Neuronal stem cell (in vitro differentiated cells): ENCODE measurements around the gene EPAS1.

Experiments
- DNase-seq: peaks from one replicate; pipeline ENCODE4 v3.0.0-alpha.2; 2013; ENCODE audit warnings: low spot score
- H2AFZ ChIP-seq: one replicate; pipeline ENCODE4 v1.6.1; 2013; ENCODE audit warnings: mild to moderate bottlenecking, low read length, inconsistent platforms
- H2AK5ac ChIP-seq: 2 replicates; pipeline ENCODE4 v1.6.1; 2013; ENCODE audit warnings: low read depth, mild to moderate bottlenecking, inconsistent platforms, low read length, moderate library complexity, mixed read lengths
- H2BK120ac ChIP-seq: 2 replicates; pipeline ENCODE4 v1.6.1; 2013; ENCODE audit warnings: low read depth, mild to moderate bottlenecking, inconsistent platforms, low read length, moderate library complexity, mixed read lengths
- H2BK12ac ChIP-seq: one replicate; pipeline ENCODE4 v1.6.1; 2013; ENCODE audit warnings: low read length, inconsistent platforms
- H2BK15ac ChIP-seq: 2 replicates; pipeline ENCODE4 v1.6.1; 2013; ENCODE audit warnings: mild to moderate bottlenecking, low read length, inconsistent platforms, mixed read lengths
- H2BK5ac ChIP-seq: one replicate; pipeline ENCODE4 v1.6.1; 2013; ENCODE audit warnings: inconsistent platforms, mild to moderate bottlenecking, low read length, moderate library complexity
- H3K14ac ChIP-seq: one replicate; pipeline ENCODE4 v1.6.1; 2013; ENCODE audit warnings: low read length, inconsistent platforms
- H3K18ac ChIP-seq: 2 replicates; pipeline ENCODE4 v1.6.1; 2013; ENCODE audit warnings: low read length, inconsistent platforms
- H3K23ac ChIP-seq: 2 replicates; pipeline ENCODE4 v1.6.1; 2013; ENCODE audit warnings: low read depth, mild to moderate bottlenecking, mixed read lengths, low read length, inconsistent platforms; ENCODE audit not compliant: poor library complexity
- H3K27ac ChIP-seq: replicated peaks from 3 replicates; pipeline ENCODE4 v1.5.1; 2013; ENCODE audit warnings: low read length, inconsistent platforms
- H3K27me3 ChIP-seq, 3 experiments: 2 replicates each; pipeline ENCODE4 v1.6.1; 2013; ENCODE audit warnings: low read length in 3 of 3, mild to moderate bottlenecking in 2 of 3, inconsistent platforms in 1 of 3, low read depth in 1 of 3, mixed read lengths in 1 of 3, moderate library complexity in 1 of 3; ENCODE audit not compliant: control insufficient read depth in 3 of 3, insufficient read depth in 3 of 3
- H3K36me3 ChIP-seq, 2 donors: replicated peaks in 1 of 2; 2 replicates each; pipeline ENCODE4 v1.6.1; 2013; ENCODE audit warnings: low read length in 2 of 2; ENCODE audit not compliant: control insufficient read depth in 2 of 2, insufficient read depth in 2 of 2
- H3K4ac ChIP-seq: 2 replicates; pipeline ENCODE4 v1.6.1; 2013; ENCODE audit warnings: inconsistent platforms, mild to moderate bottlenecking, low read length, moderate library complexity
- H3K4me1 ChIP-seq, 2 donors: 1 replicate in 1 of 2; 2 replicates in 1 of 2; pipeline ENCODE4 v1.6.1; 2013; ENCODE audit warnings: low read length in 2 of 2, low read depth in 1 of 2; ENCODE audit not compliant: control insufficient read depth in 2 of 2, insufficient read depth in 1 of 2
- H3K4me2 ChIP-seq: one replicate; pipeline ENCODE4 v1.6.1; 2013; ENCODE audit warnings: mild to moderate bottlenecking, low read length, inconsistent platforms; ENCODE audit not compliant: insufficient read depth, poor library complexity, severe bottlenecking
- H3K4me3 ChIP-seq, 2 donors: 2 replicates each; pipeline ENCODE4 v1.5.1; 2013; ENCODE audit warnings: low read length in 2 of 2, mild to moderate bottlenecking in 2 of 2, inconsistent platforms in 1 of 2, moderate library complexity in 1 of 2
- H3K79me1 ChIP-seq: one replicate; pipeline ENCODE4 v1.6.1; 2013; ENCODE audit warnings: low read depth, mild to moderate bottlenecking, inconsistent platforms, low read length, moderate library complexity
- H3K9ac ChIP-seq: one replicate; pipeline ENCODE4 v1.6.1; 2013; ENCODE audit warnings: mild to moderate bottlenecking, low read depth, low read length, inconsistent platforms; ENCODE audit not compliant: poor library complexity
- H3K9me3 ChIP-seq, 2 donors: replicated peaks in 1 of 2; 2 replicates each; pipeline versions ENCODE3 to v1.6.1; 2013; ENCODE audit warnings: low read length in 2 of 2, mild to moderate bottlenecking in 2 of 2, inconsistent platforms in 1 of 2, low read depth in 1 of 2, mixed read lengths in 1 of 2, moderate library complexity in 1 of 2; ENCODE audit not compliant: control insufficient read depth in 2 of 2, insufficient read depth in 1 of 2
- H4K8ac ChIP-seq: one replicate; pipeline ENCODE4 v1.6.1; 2013; ENCODE audit warnings: low read depth, mild to moderate bottlenecking, inconsistent platforms, low read length, moderate library complexity
- H4K91ac ChIP-seq: one replicate; pipeline ENCODE4 v1.6.1; 2013; ENCODE audit warnings: low read length, low read depth, mild to moderate bottlenecking, inconsistent platforms; ENCODE audit not compliant: poor library complexity
- WGBS, 2 donors: extraction: QIAGEN DNeasy Blood & Tissue Kit; methylation state at CpG; one replicate each; pipeline ENCODE4 v1.1.7; 2013; ENCODE audit warnings: missing lambda C conversion rate in 2 of 2, mixed read lengths in 1 of 2; ENCODE audit not compliant: insufficient read length in 2 of 2, insufficient replicate concordance in 1 of 2; ENCODE audit errors: extremely low coverage in 2 of 2; 5-methylcytosine and 5-hydroxymethylcytosine counted together

Gene EPAS1

GRCh38 chr2:46328829-46329228 lies 31.6 kb downstream of the EPAS1 start:
- Histone ChIP-seq H2BK120ac (no peak overlapping the region), H3K27ac (no peak overlapping the region), H3K36me3 (no peaks in the 10 kb centered on the region), H3K4me3 (no peak overlapping the region), H3K18ac (no peak overlapping the region), H3K23ac (no peak overlapping the region), H3K9me3 (no peaks in the 10 kb centered on the region), H3K79me1 (no peaks in the 10 kb centered on the region), H3K4ac (no peak overlapping the region), H2BK12ac (no peak overlapping the region), H4K91ac (no peak overlapping the region), H2AFZ (no peak overlapping the region), H2BK15ac (no peak overlapping the region), H3K4me2 (no peak overlapping the region), H2AK5ac (no peak overlapping the region), H4K8ac (no peak overlapping the region), H2BK5ac (no peak overlapping the region), H3K27me3 (peaks cover 0 to 14% (median 0%) of the 10 kb centered on the region in 3 experiments), H3K9ac (no peak overlapping the region), H3K14ac (no peak overlapping the region), H3K4me1 (no peaks in the 10 kb centered on the region)
- no peak for DNase-seq
- no CpG with 5 or more reads among the region's 1 CpG for whole genome bisulfite sequencing, 2 donors

- Histone ChIP-seq H3K36me3 (no peaks in the 10 kb centered on the region), H2AK5ac (no peak overlapping the region), H3K4me3 (no peak overlapping the region), H4K8ac (no peak overlapping the region), H2BK12ac (no peak overlapping the region), H3K79me1 (no peaks in the 10 kb centered on the region), H3K4me1 (no peaks in the 10 kb centered on the region), H3K27ac (no peak overlapping the region), H3K18ac (no peak overlapping the region), H3K14ac (no peak overlapping the region), H4K91ac (no peak overlapping the region), H3K9ac (no peak overlapping the region), H2AFZ (no peak overlapping the region), H3K4me2 (no peak overlapping the region), H2BK120ac (no peak overlapping the region), H2BK15ac (no peak overlapping the region), H3K23ac (no peak overlapping the region), H3K27me3 (peaks cover 0 to 16% (median 0%) of the 10 kb centered on the region in 3 experiments), H3K4ac (no peak overlapping the region), H3K9me3 (no peaks in the 10 kb centered on the region), H2BK5ac (no peak overlapping the region)
- DNase-seq, result no peak
- no CpG with 5 or more reads among the region's 13 CpGs for WGBS, 2 donors
Measured at GRCh38 chr2:46329340-46329739, 32.1 kb downstream of the EPAS1 start.

DNA sequence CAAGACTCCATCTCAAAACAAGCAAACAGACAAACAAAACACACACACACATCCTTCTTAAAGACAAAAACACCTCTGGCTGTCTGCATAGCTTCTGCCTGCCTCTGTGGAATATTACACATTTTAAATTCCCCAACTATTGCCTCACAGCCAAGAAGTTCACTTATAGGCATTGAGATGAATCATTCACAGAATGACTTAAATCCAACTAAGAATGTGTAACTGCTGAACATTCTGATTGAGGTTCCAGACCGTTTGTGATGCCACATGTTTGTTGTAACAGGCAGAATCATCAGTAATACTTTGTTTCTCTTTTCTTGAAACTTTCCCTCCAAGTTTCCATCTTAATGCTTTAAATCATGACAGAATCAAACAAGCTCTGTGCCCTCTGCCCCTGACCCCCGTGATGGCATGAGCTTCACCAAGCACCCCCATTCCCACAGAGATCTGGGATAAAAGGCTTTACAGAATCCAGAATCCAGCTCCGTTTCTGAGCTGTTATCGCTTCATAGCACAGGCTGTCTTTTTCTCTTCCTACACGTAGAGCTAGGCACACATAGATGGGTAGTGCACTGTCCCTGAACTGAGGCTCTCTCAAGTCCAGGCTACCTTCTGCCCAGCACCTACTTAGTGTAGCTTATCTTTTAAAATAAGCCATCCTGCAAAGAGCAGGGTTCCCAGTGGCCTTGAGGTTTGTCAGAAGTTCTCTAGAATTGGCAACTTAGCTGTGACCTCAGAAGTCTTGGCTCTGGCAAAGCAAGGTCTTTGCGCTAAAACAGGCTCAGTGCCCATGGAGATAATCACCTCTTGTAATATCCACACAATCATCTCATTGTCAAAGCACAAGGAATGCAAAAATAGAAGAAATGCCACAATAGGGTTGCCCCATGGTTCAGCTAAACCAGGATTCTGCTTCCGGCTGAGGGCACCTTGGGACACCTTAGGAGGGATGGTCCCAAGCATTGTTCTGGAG lies 32.9 kb downstream of the EPAS1 start:
- Histone ChIP-seq H2BK5ac (no peak overlapping the region), H3K14ac (no peak overlapping the region), H3K9ac (no peak overlapping the region), H3K4ac (no peak overlapping the region), H3K9me3 (no peaks in the 10 kb centered on the region), H3K36me3 (no peaks in the 10 kb centered on the region), H2BK12ac (no peak overlapping the region), H3K4me2 (no peak overlapping the region), H4K8ac (no peak overlapping the region), H2BK15ac (no peak overlapping the region), H3K18ac (no peak overlapping the region), H3K4me1 (no peaks in the 10 kb centered on the region), H3K79me1 (no peaks in the 10 kb centered on the region), H2BK120ac (no peak overlapping the region), H3K4me3 (no peak overlapping the region), H3K27me3 (peaks cover 0 to 17% (median 0%) of the 10 kb centered on the region in 3 experiments), H3K23ac (no peak overlapping the region), H4K91ac (no peak overlapping the region), H2AFZ (no peak overlapping the region), H2AK5ac (no peak overlapping the region), H3K27ac (no peak overlapping the region)
- DNase-seq, result no peak
- no CpG with 5 or more reads among the region's 7 CpGs for WGBS, 2 donors

GRCh38 chr2:46331109-46331766 lies 34.0 kb downstream of the EPAS1 start:
- no peaks in the 10 kb centered on the region for H3K36me3 ChIP-seq
- H3K4me1 ChIP-seq, result peaks cover 6 to 10% of the 10 kb centered on the region in 2 donors
- no peak overlapping the region for H3K9ac ChIP-seq
- H4K8ac ChIP-seq, result no peak overlapping the region
- H2BK5ac ChIP-seq, result no peak overlapping the region
- H3K4ac ChIP-seq, result no peak overlapping the region
- WGBS, 2 donors, result no CpG with 5 or more reads among the region's 8 CpGs
- no peak overlapping the region for H2BK120ac ChIP-seq
- no peak overlapping the region for H2AK5ac ChIP-seq
- H3K14ac ChIP-seq, result no peak overlapping the region
- H3K27me3 ChIP-seq, result peaks cover 0 to 23% (median 0%) of the 10 kb centered on the region in 3 experiments
- no peak overlapping the region for H3K4me2 ChIP-seq
- no peak overlapping the region for H2AFZ ChIP-seq
- no peaks in the 10 kb centered on the region for H3K9me3 ChIP-seq
- H4K91ac ChIP-seq, result no peak overlapping the region
- no peaks in the 10 kb centered on the region for H3K79me1 ChIP-seq
- H3K23ac ChIP-seq, result no peak overlapping the region
- H3K4me3 ChIP-seq, result no peak overlapping the region
- H3K18ac ChIP-seq, result no peak overlapping the region
- H3K27ac ChIP-seq, result no peak overlapping the region
- H2BK12ac ChIP-seq, result no peak overlapping the region
- DNase-seq, result no peak
- H2BK15ac ChIP-seq, result no peak overlapping the region
